Mesenchymal stem cell (in vitro differentiated cells and primary cell): Measurements from ENCODE around the gene PTMA.
A peak's percentile ranks its signal among the peaks of the same experiment; 100 is the strongest.

Experiments
- DNase-seq: peaks from one replicate; pipeline ENCODE4 v3.0.0-alpha.2; 2013
- H2AFZ ChIP-seq: one replicate; pipeline ENCODE4 v1.6.1; 2013; ENCODE audit warnings: low read depth, mild to moderate bottlenecking, control low read depth, inconsistent platforms, low read length, moderate library complexity
- H2AK5ac ChIP-seq: 2 replicates; pipeline ENCODE4 v1.6.1; 2013; ENCODE audit warnings: low read length, moderate library complexity, mild to moderate bottlenecking, inconsistent platforms; ENCODE audit not compliant: severe bottlenecking
- H2BK120ac ChIP-seq: one replicate; pipeline ENCODE4 v1.6.1; 2013; ENCODE audit warnings: low read depth, mild to moderate bottlenecking, inconsistent platforms, low read length, moderate library complexity
- H2BK12ac ChIP-seq, 2 experiments: one replicate each; pipeline ENCODE4 v1.6.1; 2013; ENCODE audit warnings: inconsistent platforms in 2 of 2, low read length in 2 of 2, mild to moderate bottlenecking in 2 of 2, moderate library complexity in 2 of 2, control low read depth in 1 of 2
- H2BK15ac ChIP-seq: one replicate; pipeline ENCODE4 v1.6.1; 2013; ENCODE audit warnings: mild to moderate bottlenecking, low read depth, inconsistent platforms; ENCODE audit not compliant: poor library complexity, severe bottlenecking
- H2BK5ac ChIP-seq: 2 replicates; pipeline ENCODE4 v1.6.1; 2013; ENCODE audit warnings: low read depth, mild to moderate bottlenecking, low read length, control low read depth, inconsistent platforms; ENCODE audit not compliant: poor library complexity, severe bottlenecking
- H3K14ac ChIP-seq, 2 experiments: one replicate each; pipeline ENCODE4 v1.6.1; 2013; ENCODE audit warnings: inconsistent platforms in 2 of 2, low read length in 2 of 2, control low read depth in 1 of 2, mild to moderate bottlenecking in 1 of 2, moderate library complexity in 1 of 2
- H3K18ac ChIP-seq, 2 experiments: one replicate each; pipeline ENCODE4 v1.6.1; 2013; ENCODE audit warnings: inconsistent platforms in 2 of 2, low read length in 2 of 2, control low read depth in 1 of 2, low read depth in 1 of 2, mild to moderate bottlenecking in 1 of 2
- H3K23ac ChIP-seq, 2 experiments: one replicate each; pipeline ENCODE4 v1.6.1; 2013; ENCODE audit warnings: inconsistent platforms in 2 of 2, low read length in 2 of 2, mild to moderate bottlenecking in 2 of 2, moderate library complexity in 2 of 2, control low read depth in 1 of 2
- H3K27ac ChIP-seq: 2 replicates; pipeline ENCODE4 v1.5.1; 2013; ENCODE audit warnings: mild to moderate bottlenecking, moderate library complexity, low read length, control low read depth, inconsistent platforms; ENCODE audit not compliant: poor library complexity, severe bottlenecking
- H3K27me3 ChIP-seq, 2 experiments: 2 replicates each; pipeline versions ENCODE4 v1.6.1 to v1.7.0; 2013; ENCODE audit warnings: low read length in 2 of 2, mild to moderate bottlenecking in 2 of 2, moderate library complexity in 2 of 2, control low read depth in 1 of 2, inconsistent platforms in 1 of 2; ENCODE audit not compliant: control insufficient read depth in 1 of 2, insufficient read depth in 1 of 2
- H3K36me3 ChIP-seq, 2 experiments: 2 replicates each; pipeline versions ENCODE4 v1.6.1 to v1.7.0; 2013; ENCODE audit warnings: low read length in 2 of 2, control low read depth in 1 of 2, inconsistent platforms in 1 of 2, low read depth in 1 of 2, mild to moderate bottlenecking in 1 of 2; ENCODE audit not compliant: insufficient read depth in 2 of 2, control insufficient read depth in 1 of 2
- H3K4ac ChIP-seq, 2 experiments: one replicate each; pipeline ENCODE4 v1.6.1; 2013; ENCODE audit warnings: inconsistent platforms in 2 of 2, low read length in 2 of 2, mild to moderate bottlenecking in 2 of 2, moderate library complexity in 2 of 2, control low read depth in 1 of 2, low read depth in 1 of 2
- H3K4me1 ChIP-seq: 2 replicates; pipeline ENCODE4 v1.6.1; 2013; ENCODE audit warnings: low read depth, low read length, control low read depth; ENCODE audit not compliant: control insufficient read depth, insufficient read depth
- H3K4me2 ChIP-seq: 2 replicates; pipeline ENCODE4 v1.6.1; 2013; ENCODE audit warnings: low read length, mild to moderate bottlenecking, inconsistent platforms; ENCODE audit not compliant: poor library complexity, severe bottlenecking
- H3K4me3 ChIP-seq, 2 experiments: 2 replicates each; pipeline versions ENCODE4 v1.5.1 to v1.7.0; 2013; ENCODE audit warnings: low read length in 2 of 2, mild to moderate bottlenecking in 2 of 2, control low read depth in 1 of 2, low read depth in 1 of 2; ENCODE audit not compliant: insufficient read depth in 1 of 2
- H3K79me1 ChIP-seq: replicated peaks from 2 replicates; pipeline ENCODE4 v1.6.1; 2013; ENCODE audit warnings: mild to moderate bottlenecking, control low read depth, low read length, inconsistent platforms; ENCODE audit not compliant: poor library complexity, severe bottlenecking
- H3K9ac ChIP-seq: 2 replicates; pipeline ENCODE4 v1.7.0; 2013; ENCODE audit warnings: mild to moderate bottlenecking, low read length, moderate library complexity
- H3K9me3 ChIP-seq: 2 replicates; pipeline ENCODE4 v1.7.0; 2013; ENCODE audit warnings: mild to moderate bottlenecking, low read length; ENCODE audit not compliant: control insufficient read depth
- H4K8ac ChIP-seq: one replicate; pipeline ENCODE4 v1.6.1; 2013; ENCODE audit warnings: inconsistent platforms, mild to moderate bottlenecking, low read length, moderate library complexity
- H4K91ac ChIP-seq: one replicate; pipeline ENCODE4 v1.6.1; 2013; ENCODE audit warnings: mild to moderate bottlenecking, low read length, inconsistent platforms
- WGBS: methylation state at CpG from one replicate; pipeline ENCODE4 v1.1.7; 2013; ENCODE audit warnings: mixed read lengths; 5-methylcytosine and 5-hydroxymethylcytosine counted together

The PTMA gene

GRCh38 chr2:231682603-231683291, 25.6 kb upstream of the PTMA start:
- Histone ChIP-seq H4K91ac (no peak overlapping the region), H3K4ac (no peak overlapping the region), H3K27me3 (no peaks in the 10 kb centered on the region), H3K18ac (peak overlapping the region; percentile 16 to 17), H2BK15ac (peak overlapping the region; percentile 33), H3K9me3 (no peaks in the 10 kb centered on the region), H3K23ac (no peak overlapping the region), H3K27ac (no peak overlapping the region), H3K4me1 (peaks cover 16% of the 10 kb centered on the region), H4K8ac (peak overlapping the region; percentile 19), H2AK5ac (no peak overlapping the region), H3K9ac (no peak overlapping the region), H3K4me2 (no peak overlapping the region), H3K36me3 (no peaks in the 10 kb centered on the region), H3K79me1 (no peaks in the 10 kb centered on the region), H3K14ac (no peak overlapping the region), H3K4me3 (no peak overlapping the region), H2BK5ac (no peak overlapping the region), H2BK120ac (no peak overlapping the region), H2BK12ac (peak overlapping the region in 1 of 2 experiments; percentile 41), H2AFZ (no peak overlapping the region)
- WGBS: 94% methylated on average over 11 of the region's 11 CpGs
- no peak for DNase-seq

GRCh38 chr2:231683292-231684235, 24.8 kb upstream of the PTMA start:
- Histone ChIP-seq H2BK12ac (no peak overlapping the region), H3K18ac (no peak overlapping the region), H3K9ac (no peak overlapping the region), H3K23ac (no peak overlapping the region), H3K4me3 (no peak overlapping the region), H3K27me3 (no peaks in the 10 kb centered on the region), H4K8ac (no peak overlapping the region), H2AK5ac (no peak overlapping the region), H3K14ac (no peak overlapping the region), H2BK5ac (no peak overlapping the region), H3K36me3 (no peaks in the 10 kb centered on the region), H3K79me1 (no peaks in the 10 kb centered on the region), H3K4me1 (peaks cover 16% of the 10 kb centered on the region), H3K4me2 (no peak overlapping the region), H2BK15ac (no peak overlapping the region), H3K27ac (no peak overlapping the region), H3K4ac (no peak overlapping the region), H2AFZ (no peak overlapping the region), H3K9me3 (no peaks in the 10 kb centered on the region), H2BK120ac (no peak overlapping the region), H4K91ac (no peak overlapping the region)
- no peak for DNase-seq
- 92% methylated on average over 8 of the region's 8 CpGs for WGBS

GRCh38 chr2:231684314-231685223, 23.8 kb upstream of the PTMA start:
- Histone ChIP-seq H3K27ac (no peak overlapping the region), H2BK120ac (no peak overlapping the region), H4K91ac (no peak overlapping the region), H3K9ac (no peak overlapping the region), H3K4ac (no peak overlapping the region), H3K4me1 (peaks cover 16% of the 10 kb centered on the region), H2BK12ac (no peak overlapping the region), H3K4me3 (no peak overlapping the region), H3K36me3 (no peaks in the 10 kb centered on the region), H2BK5ac (no peak overlapping the region), H4K8ac (no peak overlapping the region), H3K18ac (no peak overlapping the region), H2BK15ac (no peak overlapping the region), H2AK5ac (no peak overlapping the region), H3K79me1 (no peaks in the 10 kb centered on the region), H2AFZ (no peak overlapping the region), H3K14ac (peak overlapping the region in 1 of 2 experiments; percentile 4), H3K23ac (no peak overlapping the region), H3K9me3 (no peaks in the 10 kb centered on the region), H3K27me3 (no peaks in the 10 kb centered on the region), H3K4me2 (no peak overlapping the region)
- DNase-seq: no peak
- WGBS: 81% methylated on average over 21 of the region's 22 CpGs
